Measurements from ENCODE around the gene GNLY.

The GNLY gene

DNA sequence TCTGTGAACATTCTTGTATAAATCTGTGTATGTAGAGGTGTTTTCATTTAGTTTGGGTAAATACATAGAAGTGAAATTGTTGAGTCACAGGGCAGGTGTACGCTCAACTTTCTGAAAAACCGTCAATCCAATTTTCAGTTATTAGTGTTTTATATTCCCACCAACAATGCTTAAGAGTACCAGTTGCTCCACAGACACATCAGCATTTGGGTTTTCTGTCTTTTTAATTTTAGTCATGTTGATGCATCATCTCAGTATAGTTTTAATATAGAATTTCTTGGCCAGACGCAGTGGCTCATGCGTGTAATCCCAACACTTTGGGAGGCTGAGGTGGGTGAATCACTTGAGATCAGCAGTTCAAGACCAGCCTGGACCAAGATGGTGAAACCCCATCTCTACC, 3.2 kb upstream of the GNLY start:
- no peak for DNase-seq

GRCh38 chr2:85692039-85692645, 2.0 kb upstream of the GNLY start:
- DNase-seq = peak; percentile 19

DNA sequence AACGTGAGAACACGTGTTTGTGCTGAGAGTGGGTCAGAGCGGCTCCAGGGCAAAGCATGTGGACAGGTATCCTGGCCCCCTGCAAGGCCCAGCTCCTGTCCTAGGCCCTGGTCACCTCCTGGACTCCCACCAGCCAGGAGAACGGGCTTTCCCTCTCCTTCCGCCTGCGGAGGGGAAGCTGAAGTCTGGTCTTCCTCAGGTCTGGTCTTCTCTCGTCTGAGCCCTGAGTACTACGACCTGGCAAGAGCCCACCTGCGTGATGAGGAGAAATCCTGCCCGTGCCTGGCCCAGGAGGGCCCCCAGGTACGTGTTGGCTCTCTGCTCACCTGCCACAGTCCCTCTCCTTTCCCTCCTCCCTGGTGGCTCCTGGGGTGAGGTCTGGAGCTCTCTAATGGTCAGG, 963 bp downstream of the GNLY start:
- DNase-seq = no peak

- no peak for DNase-seq
Observed at GRCh38 chr2:85695691-85696668, 1.8 kb downstream of the GNLY start.

GRCh38 chr2:85697096-85697495, 2.9 kb downstream of the GNLY start:
- DNase-seq = no peak

DNA sequence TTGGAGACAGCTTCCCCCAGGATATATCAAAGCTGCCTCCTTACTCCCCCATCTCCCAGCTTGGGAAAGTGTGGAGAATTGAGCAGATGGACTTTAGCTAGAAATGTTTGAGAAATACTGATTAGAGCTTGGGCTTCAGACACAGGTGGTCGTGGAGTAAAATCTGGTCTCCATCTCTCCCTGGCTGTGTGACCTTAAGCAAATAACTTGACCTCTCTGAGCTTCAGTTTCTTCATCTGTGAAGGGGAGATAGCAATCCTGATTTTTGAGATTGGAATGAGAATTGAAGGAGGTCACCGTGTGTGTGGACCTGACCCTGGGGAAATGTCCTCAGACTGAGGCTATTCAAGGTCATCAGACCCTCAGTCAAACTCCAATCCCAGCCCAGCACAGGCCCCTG, 3.6 kb downstream of the GNLY start:
- no peak for DNase-seq

DNA sequence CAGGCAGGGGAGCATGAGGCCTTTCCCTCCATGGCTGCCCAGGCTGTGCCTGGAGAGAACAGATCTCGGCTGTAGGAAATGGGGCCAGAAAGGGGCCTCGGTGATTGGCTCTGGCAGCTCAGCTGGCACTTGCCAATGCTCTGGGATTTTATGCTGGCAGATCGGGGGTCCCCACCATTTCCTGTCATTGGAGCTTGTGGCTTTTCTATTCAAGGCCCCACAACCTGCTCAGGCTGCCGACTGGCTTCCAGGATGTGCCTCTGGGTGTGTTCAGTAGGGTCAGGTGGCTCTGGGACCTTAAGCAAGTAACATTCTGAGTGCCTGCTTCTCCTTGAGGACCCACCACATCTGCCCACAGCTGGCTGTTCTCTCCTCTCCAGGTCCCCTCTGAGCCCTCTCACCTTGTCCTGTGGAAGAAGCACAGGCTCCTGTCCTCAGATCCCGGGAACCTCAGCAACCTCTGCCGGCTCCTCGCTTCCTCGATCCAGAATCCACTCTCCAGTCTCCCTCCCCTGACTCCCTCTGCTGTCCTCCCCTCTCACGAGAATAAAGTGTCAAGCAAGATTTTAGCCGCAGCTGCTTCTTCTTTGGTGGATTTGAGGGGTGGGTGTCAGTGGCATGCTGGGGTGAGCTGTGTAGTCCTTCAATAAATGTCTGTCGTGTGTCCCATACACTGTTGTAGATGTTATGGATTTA, 4.2 kb downstream of the GNLY start:
- no peak for DNase-seq

GRCh38 chr2:85698880-85699254, 4.7 kb downstream of the GNLY start:
- DNase-seq = no peak

GRCh38 chr2:85699325-85699724, 5.2 kb downstream of the GNLY start:
- no peak for DNase-seq

- peak; percentile 81 for DNase-seq
Observed at GRCh38 chr2:85702172-85702571, 8.0 kb downstream of the GNLY start.

DNA sequence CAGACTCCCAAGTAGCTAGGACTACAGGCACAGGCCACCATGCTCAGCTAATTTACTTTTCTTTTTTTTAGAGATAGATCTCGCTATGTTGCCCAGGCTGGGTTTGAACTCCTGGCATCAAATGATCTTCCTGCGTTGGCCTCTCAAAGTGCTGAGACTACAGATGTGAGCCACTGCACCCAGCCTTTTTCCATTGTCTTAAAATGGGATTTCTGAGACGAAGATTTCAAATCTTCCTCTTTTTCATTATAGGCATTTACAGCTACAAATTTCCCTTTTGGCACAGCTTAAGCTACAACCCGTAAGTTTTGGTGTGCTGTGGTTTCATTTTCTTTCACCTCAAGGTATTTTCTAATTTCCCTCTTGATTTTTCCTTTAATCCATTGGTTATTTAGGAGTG, 8.6 kb downstream of the GNLY start:
- DNase-seq = no peak

DNA sequence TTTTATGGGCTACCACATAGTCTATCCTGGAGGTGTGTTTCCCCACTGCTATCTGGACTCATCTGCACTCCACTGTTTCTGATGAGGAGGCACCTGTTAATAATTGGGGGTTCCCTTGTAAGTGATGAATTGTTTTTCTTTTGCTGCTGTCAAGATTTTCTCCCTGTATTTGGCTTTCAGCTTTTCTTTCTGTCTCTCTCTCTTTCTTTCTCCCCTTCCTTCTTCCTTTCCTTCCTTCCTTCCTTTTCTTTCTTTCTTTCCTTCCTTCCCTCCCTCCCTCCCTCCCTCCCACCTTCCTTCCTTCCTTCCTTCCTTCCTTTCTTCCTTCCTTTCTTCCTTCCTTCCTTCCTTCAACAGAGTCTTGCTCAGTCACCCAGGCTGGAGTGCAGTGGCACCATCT, 9.2 kb downstream of the GNLY start:
- DNase-seq = no peak

DNA sequence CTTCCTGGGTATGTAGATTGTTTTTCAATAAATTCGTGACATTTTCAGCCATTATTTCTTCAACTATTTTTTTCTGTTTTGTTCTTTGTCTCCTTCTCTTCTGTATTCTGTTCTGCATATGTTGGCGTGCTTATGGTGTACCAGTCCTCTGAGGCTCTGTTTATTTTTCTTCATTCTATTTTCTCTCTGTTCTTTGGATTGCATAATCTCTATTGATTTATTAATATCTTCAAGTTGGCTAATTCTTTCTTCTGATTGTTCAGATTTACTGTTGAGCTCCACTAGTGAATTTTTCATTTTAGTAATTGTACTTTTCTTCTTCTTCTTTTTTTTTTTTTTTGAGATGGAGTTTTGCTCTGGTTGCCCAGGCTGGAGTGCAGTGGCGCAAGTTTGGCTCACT, 9.9 kb downstream of the GNLY start:
- DNase-seq = no peak

- no peak for DNase-seq
Observed at GRCh38 chr2:85704800-85705679, 10.9 kb downstream of the GNLY start.

- DNase-seq = peak; percentile 87
Observed at GRCh38 chr2:85705680-85706039, 11.5 kb downstream of the GNLY start.

- no peak for DNase-seq
Observed at GRCh38 chr2:85706063-85706462, 11.9 kb downstream of the GNLY start.

GRCh38 chr2:85706599-85707296, 12.6 kb downstream of the GNLY start:
- DNase-seq = no peak

DNA sequence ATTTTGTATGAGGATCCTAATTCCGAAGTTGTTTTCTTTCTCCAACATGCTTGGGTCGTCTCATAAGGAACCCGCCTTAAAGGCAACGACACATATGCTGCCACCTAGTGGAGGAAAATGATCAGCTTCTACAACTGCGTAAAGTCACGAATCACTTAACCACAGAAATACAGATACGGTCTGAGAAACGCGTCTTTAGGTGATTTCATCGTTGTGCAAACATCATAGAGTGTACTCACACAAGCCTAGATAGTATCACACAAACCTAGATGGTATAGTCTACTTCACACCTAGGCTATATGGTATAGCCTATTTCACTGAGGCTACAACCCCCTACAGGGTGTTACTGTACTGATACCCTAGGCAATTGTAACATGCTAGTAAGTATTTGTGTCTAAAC, 13.1 kb downstream of the GNLY start:
- DNase-seq = peak; percentile 84

DNA sequence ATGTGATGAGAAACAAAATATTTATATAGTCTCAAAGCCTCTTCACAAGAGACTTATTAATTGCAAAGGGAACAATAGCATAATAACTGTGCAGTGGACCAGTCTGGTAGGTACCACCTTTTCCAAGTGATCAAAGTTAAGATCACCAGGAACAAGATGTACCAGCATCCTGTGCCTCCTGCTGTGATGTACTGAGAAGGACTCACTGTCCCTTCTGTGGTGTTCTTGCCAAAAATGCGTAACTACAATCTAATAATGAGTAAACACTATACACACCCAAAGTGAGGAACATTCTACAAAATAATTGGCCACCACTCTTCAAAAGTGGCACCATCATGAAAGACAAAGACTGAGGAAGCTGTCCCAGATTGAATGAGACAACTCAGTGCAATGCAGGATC, 14.5 kb downstream of the GNLY start:
- no peak for DNase-seq

GRCh38 chr2:85709401-85709811, 15.2 kb downstream of the GNLY start:
- DNase-seq = no peak

- DNase-seq = no peak
Observed at GRCh38 chr2:85710687-85711577, 16.8 kb downstream of the GNLY start.
